ENCODE data around the gene USP2. TPM values are rescaled to one million over a fixed set of nuclear protein-coding genes. Genes with fewer than 3 reads are reported as not detected.
A peak's percentile ranks its signal among the peaks of the same experiment; 100 is the strongest.

Gene USP2
- total RNA-seq, 1 experiment from 2014 or later, result 14.4 TPM

DNA sequence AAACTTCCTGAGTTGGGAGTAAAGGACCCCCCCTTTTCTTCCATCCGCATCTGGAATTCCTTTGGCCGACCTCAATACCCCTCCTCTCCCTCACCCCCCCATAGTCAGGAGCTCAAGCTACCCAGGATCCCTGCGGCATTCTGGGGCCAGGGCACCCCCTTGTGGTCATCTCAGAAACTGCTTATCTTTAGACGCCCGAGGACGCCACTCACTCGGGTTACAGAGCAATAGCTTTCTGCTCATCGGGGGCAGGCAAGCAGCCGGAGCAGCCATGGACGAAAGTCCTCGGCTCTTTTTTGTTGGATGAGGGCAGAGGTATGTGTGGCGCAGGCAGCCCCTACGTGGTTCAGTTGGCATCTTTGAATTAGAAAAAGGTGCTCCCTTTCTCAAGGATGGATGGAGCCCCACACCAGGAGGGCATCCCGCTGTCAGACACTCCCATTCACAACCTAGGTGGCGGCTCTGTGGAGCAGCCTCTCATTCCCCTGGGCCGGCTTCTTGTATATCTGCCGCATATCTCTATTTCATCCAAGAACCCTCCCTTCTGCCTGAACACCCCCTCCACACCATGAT is 43.1 kb downstream of the USP2 start:
- H3K4me1 Mint-ChIP-seq (ENCODE audit: low read depth, unreplicated experiment), result peaks cover 29% of the 10 kb centered on the region
- CTCF ChIA-PET, result interaction anchor here (0.5 to 7.8 kb wide), 38 partner anchors 10 to 1846 kb away, joined by 3 to 220 read pairs (median 7); partner anchors contain the start of genes CBL, DPAGT1, HINFP and MCAM
- DNase-seq, result peak in 1 of 2 experiments; percentile 90
- Histone ChIP-seq H3K4me1 (peaks cover 37% of the 10 kb centered on the region), H3K27me3 (replicated peaks; ENCODE audit: control insufficient read depth, insufficient read depth, low read length) (no peaks in the 10 kb centered on the region; the same call in 1 of the 2 replicates), H3K36me3 (ENCODE audit: control insufficient read depth, insufficient read depth, low read length) (0 out of 2 replicates have a peak, but pooled peaks cover 1% of the 10 kb centered on the region), H3K9me3 (no peaks in the 10 kb centered on the region), H3K4me3 (ENCODE audit: low read depth, low read length) (no peak overlapping the region)
- intact Hi-C loops (cut with micrococcal nuclease; ENCODE audit: unreplicated experiment), result loop anchor here (1.0 kb wide), 3 partner anchors 17 to 36 kb away; no protein-coding TSS in a partner anchor
- no TSS peak for BruUV-seq (replicated peaks)
- POLR2A ChIA-PET, result interaction anchor here (0.5 to 1.6 kb wide), 7 partner anchors 14 to 1291 kb away, joined by 3 to 18 read pairs (median 4); no protein-coding TSS in a partner anchor
- H3K4me3 Mint-ChIP-seq (ENCODE audit: unreplicated experiment), result peak overlapping the region; percentile 69
- no peak overlapping the region for H3K27ac Mint-ChIP-seq (ENCODE audit: unreplicated experiment)
- H3K9me3 Mint-ChIP-seq (ENCODE audit: unreplicated experiment), result no peaks in the 10 kb centered on the region
- TF ChIP-seq, protein P1, sequence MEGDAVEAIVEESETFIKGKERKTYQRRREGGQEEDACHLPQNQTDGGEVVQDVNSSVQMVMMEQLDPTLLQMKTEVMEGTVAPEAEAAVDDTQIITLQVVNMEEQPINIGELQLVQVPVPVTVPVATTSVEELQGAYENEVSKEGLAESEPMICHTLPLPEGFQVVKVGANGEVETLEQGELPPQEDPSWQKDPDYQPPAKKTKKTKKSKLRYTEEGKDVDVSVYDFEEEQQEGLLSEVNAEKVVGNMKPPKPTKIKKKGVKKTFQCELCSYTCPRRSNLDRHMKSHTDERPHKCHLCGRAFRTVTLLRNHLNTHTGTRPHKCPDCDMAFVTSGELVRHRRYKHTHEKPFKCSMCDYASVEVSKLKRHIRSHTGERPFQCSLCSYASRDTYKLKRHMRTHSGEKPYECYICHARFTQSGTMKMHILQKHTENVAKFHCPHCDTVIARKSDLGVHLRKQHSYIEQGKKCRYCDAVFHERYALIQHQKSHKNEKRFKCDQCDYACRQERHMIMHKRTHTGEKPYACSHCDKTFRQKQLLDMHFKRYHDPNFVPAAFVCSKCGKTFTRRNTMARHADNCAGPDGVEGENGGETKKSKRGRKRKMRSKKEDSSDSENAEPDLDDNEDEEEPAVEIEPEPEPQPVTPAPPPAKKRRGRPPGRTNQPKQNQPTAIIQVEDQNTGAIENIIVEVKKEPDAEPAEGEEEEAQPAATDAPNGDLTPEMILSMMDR (IDR thresholded peaks at IDR 0.05; ENCODE audit: insufficient read depth in 1 of 2, low read depth in 1 of 2, low read length in 1 of 2, severe bottlenecking in 1 of 2, unreplicated experiment in 1 of 2), result peak; percentile 91 to 96
- H3K36me3 Mint-ChIP-seq (ENCODE audit: insufficient read depth, unreplicated experiment), result peaks cover 22% of the 10 kb centered on the region
- H3K27me3 Mint-ChIP-seq (ENCODE audit: insufficient read depth, unreplicated experiment), result peaks cover 3% of the 10 kb centered on the region

DNA sequence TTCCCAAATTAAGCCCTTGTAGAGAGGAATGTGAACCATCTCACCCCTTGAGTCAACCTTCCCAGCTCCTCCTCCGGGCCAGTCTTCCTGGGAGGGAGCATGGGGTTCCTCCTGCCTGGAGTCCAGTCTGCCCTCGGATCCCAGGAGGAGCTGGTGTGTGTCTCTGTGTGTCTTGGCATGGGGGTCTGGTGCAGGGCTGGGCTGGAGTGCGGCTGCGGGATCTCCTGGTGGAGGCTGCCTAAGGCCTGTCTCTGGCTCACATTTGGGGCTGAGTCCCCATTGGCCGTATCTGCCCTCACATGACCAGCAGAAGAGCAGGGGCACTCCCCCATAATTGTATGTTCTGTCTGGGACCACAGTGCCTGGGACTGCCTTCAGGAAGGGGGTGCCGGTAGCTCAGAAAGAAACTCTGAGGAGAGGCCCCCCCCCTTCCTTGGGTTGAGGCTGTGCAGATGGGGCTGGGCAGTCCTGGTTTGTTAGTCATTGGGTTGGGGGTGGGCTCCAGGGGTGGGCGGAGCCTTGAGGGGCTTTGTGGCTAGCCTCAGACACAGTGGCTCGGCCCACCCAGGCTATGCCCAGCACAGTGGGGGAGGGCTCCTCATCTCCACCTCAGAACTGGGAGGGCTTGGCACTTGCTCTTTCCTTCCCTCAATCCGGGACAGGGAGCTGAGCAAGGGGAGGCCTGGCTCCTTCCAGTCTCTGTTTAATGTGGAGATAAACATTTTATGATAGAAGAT is 43.7 kb downstream of the USP2 start:
- Mint-ChIP-seq H3K4me3 (ENCODE audit: unreplicated experiment) (no peak overlapping the region), H3K9me3 (ENCODE audit: unreplicated experiment) (no peaks in the 10 kb centered on the region), H3K27me3 (ENCODE audit: insufficient read depth, unreplicated experiment) (peaks cover 3% of the 10 kb centered on the region), H3K27ac (ENCODE audit: unreplicated experiment) (no peak overlapping the region), H3K4me1 (ENCODE audit: low read depth, unreplicated experiment) (peaks cover 29% of the 10 kb centered on the region), H3K36me3 (ENCODE audit: insufficient read depth, unreplicated experiment) (peaks cover 22% of the 10 kb centered on the region)
- intact Hi-C loops (cut with micrococcal nuclease; ENCODE audit: unreplicated experiment), result loop anchor here (1.0 kb wide), 3 partner anchors 16 to 37 kb away; no protein-coding TSS in a partner anchor
- Histone ChIP-seq H3K9me3 (no peaks in the 10 kb centered on the region), H3K4me1 (peaks cover 37% of the 10 kb centered on the region), H3K27me3 (replicated peaks; ENCODE audit: control insufficient read depth, insufficient read depth, low read length) (no peaks in the 10 kb centered on the region; the same call in 1 of the 2 replicates), H3K4me3 (ENCODE audit: low read depth, low read length) (no peak overlapping the region), H3K36me3 (ENCODE audit: control insufficient read depth, insufficient read depth, low read length) (peaks cover 3% of the 10 kb centered on the region; the same call in 1 of the 2 replicates)
- no peak for DNase-seq
- TF ChIP-seq, protein P1 (IDR thresholded peaks at IDR 0.05; ENCODE audit: insufficient read depth in 1 of 2, low read depth in 1 of 2, low read length in 1 of 2, severe bottlenecking in 1 of 2, unreplicated experiment in 1 of 2), result no peak
- no TSS peak for BruUV-seq (replicated peaks)
- CTCF ChIA-PET, result interaction anchor here (0.5 to 7.8 kb wide), 38 partner anchors 9 to 1845 kb away, joined by 3 to 220 read pairs (median 7); partner anchors contain the start of genes CBL, DPAGT1, HINFP and MCAM
- POLR2A ChIA-PET, result interaction anchor here (0.6 to 1.6 kb wide), 7 partner anchors 10 to 348 kb away, joined by 3 to 18 read pairs (median 4); no protein-coding TSS in a partner anchor
